Endodermal cell (in vitro differentiated cells): ENCODE results near the gene ELP2. TPM values are rescaled to one million over a fixed set of nuclear protein-coding genes. Genes with fewer than 3 reads are reported as not detected.

Source experiments
- DNase-seq: peaks from one replicate; pipeline ENCODE4 v3.0.0-alpha.2; 2017
- H3K27ac ChIP-seq: 2 replicates; pipeline ENCODE4 v1.5.1; 2013; ENCODE audit warnings: mild to moderate bottlenecking, low read depth, low read length, moderate library complexity
- H3K27me3 ChIP-seq: 2 replicates; pipeline ENCODE4 v1.6.1; 2013; ENCODE audit warnings: mild to moderate bottlenecking, low read length, moderate library complexity; ENCODE audit not compliant: insufficient read depth, control insufficient read depth, poor library complexity, severe bottlenecking
- H3K36me3 ChIP-seq: 2 replicates; pipeline ENCODE4 v1.7.0; 2013; ENCODE audit warnings: mild to moderate bottlenecking, low read length, moderate library complexity; ENCODE audit not compliant: control insufficient read depth, insufficient read depth
- H3K4me1 ChIP-seq: one replicate; pipeline ENCODE4 v1.7.0; 2013; ENCODE audit warnings: low read length; ENCODE audit not compliant: control insufficient read depth, insufficient read depth
- H3K4me3 ChIP-seq: 2 replicates; pipeline ENCODE4 v1.5.1; 2013; ENCODE audit warnings: mild to moderate bottlenecking, low read length, moderate library complexity
- H3K9ac ChIP-seq: 2 replicates; pipeline ENCODE4 v1.6.1; 2013; ENCODE audit warnings: mild to moderate bottlenecking, low read length, moderate library complexity; ENCODE audit not compliant: poor library complexity, severe bottlenecking; ENCODE audit errors: extremely low read depth
- H3K9me3 ChIP-seq: 2 replicates; pipeline ENCODE4 v1.6.1; 2013; ENCODE audit warnings: mild to moderate bottlenecking, low read length, moderate library complexity; ENCODE audit not compliant: control insufficient read depth
- H3K27ac Mint-ChIP-seq: 2 replicates; pipeline ENCODE4 v1.8.0; 2020; ENCODE audit warnings: mixed read lengths
- H3K27me3 Mint-ChIP-seq: 2 replicates; pipeline ENCODE4 v1.8.0; 2021; ENCODE audit warnings: mild to moderate bottlenecking, mixed read lengths; ENCODE audit not compliant: insufficient read depth
- H3K36me3 Mint-ChIP-seq: 2 replicates; pipeline ENCODE4 v1.8.0; 2020; ENCODE audit warnings: low read depth, mixed read lengths
- H3K4me1 Mint-ChIP-seq: 2 replicates; pipeline ENCODE4 v1.8.0; 2020; ENCODE audit warnings: mixed read lengths
- H3K4me3 Mint-ChIP-seq: 2 replicates; pipeline ENCODE4 v1.8.0; 2020; ENCODE audit warnings: mild to moderate bottlenecking, moderate library complexity, mixed read lengths
- H3K9me3 Mint-ChIP-seq: 2 replicates; pipeline ENCODE4 v1.8.0; 2020; ENCODE audit warnings: mild to moderate bottlenecking, mixed read lengths
- WGBS, 2 experiments: methylation state at CpG; one replicate each; pipeline versions ENCODE4 v1.1.5 to v1.1.7; 2013; ENCODE audit warnings: missing lambda C conversion rate in 2 of 2, mixed read lengths in 1 of 2; ENCODE audit not compliant: insufficient coverage in 1 of 2, insufficient read length in 1 of 2; 5-methylcytosine and 5-hydroxymethylcytosine counted together
- total RNA-seq, 2 donors: library from RNA; stranded (reverse); fragmentation: NEBNext Ultra II Directional in 1 of 2; extraction: Animal tissue kit (Norgen Biotek cat#: 25700) in 1 of 2; gene quantifications; 2 replicates in 1 of 2; 3 replicates in 1 of 2; pipeline ENCODE4 v1.2.1, GENCODE V29; 2021
- TF ChIP-seq, protein P1 (sequence below): fragments of 200-600 bp; sonication (generic); conservative IDR thresholded peaks from 2 replicates; pipeline ENCODE4 v1.5.0; 2021; ENCODE audit warnings: antibody characterized with exemption, mild to moderate bottlenecking

Gene ELP2
- total RNA-seq, 2 donors from 2014 or later = 125 to 129 TPM

DNA sequence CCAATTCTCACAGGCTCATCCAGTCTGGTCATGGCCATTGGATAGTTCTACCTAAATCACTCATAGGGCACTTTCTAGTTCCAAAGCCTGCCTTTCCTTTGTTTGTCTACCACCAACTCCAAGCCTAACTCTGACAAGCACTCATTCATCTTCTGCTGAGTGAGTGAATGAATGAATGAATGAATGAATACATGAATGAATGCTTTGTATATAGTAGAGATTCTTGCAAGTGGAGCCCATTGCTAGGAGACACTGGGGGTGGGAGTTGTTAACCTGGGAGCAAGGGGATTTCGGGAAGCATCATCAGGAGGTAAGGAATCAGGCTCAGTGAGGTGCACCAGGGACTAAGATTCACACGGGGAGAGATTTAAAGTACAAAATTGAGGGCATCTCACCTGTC lies 54.3 kb downstream of the ELP2 start:
- Mint-ChIP-seq H3K4me1 (peaks cover 9% of the 10 kb centered on the region), H3K27me3 (peaks cover 59% of the 10 kb centered on the region), H3K27ac (no peak overlapping the region), H3K36me3 (no peaks in the 10 kb centered on the region), H3K4me3 (no peak overlapping the region), H3K9me3 (no peaks in the 10 kb centered on the region)
- peaks cover 61% of the 10 kb centered on the region for H3K27me3 ChIP-seq
- no peak overlapping the region for H3K4me3 ChIP-seq
- DNase-seq = no peak
- H3K36me3 ChIP-seq = no peaks in the 10 kb centered on the region
- TF ChIP-seq, protein P1, sequence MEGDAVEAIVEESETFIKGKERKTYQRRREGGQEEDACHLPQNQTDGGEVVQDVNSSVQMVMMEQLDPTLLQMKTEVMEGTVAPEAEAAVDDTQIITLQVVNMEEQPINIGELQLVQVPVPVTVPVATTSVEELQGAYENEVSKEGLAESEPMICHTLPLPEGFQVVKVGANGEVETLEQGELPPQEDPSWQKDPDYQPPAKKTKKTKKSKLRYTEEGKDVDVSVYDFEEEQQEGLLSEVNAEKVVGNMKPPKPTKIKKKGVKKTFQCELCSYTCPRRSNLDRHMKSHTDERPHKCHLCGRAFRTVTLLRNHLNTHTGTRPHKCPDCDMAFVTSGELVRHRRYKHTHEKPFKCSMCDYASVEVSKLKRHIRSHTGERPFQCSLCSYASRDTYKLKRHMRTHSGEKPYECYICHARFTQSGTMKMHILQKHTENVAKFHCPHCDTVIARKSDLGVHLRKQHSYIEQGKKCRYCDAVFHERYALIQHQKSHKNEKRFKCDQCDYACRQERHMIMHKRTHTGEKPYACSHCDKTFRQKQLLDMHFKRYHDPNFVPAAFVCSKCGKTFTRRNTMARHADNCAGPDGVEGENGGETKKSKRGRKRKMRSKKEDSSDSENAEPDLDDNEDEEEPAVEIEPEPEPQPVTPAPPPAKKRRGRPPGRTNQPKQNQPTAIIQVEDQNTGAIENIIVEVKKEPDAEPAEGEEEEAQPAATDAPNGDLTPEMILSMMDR = no peak
- 78 to 83% methylated on average over 1 to 2 of the region's 2 CpGs for WGBS, 2 experiments
- no peaks in the 10 kb centered on the region for H3K9me3 ChIP-seq
- H3K4me1 ChIP-seq = no peaks in the 10 kb centered on the region
- H3K9ac ChIP-seq = no peak overlapping the region
- no peak overlapping the region for H3K27ac ChIP-seq

- DNase-seq = no peak
- Histone ChIP-seq H3K9ac (no peak overlapping the region), H3K4me1 (no peaks in the 10 kb centered on the region), H3K27me3 (peaks cover 72% of the 10 kb centered on the region), H3K4me3 (no peak overlapping the region), H3K36me3 (no peaks in the 10 kb centered on the region), H3K27ac (no peak overlapping the region), H3K9me3 (no peaks in the 10 kb centered on the region)
- WGBS, 2 experiments = 77 to 80% methylated on average over 1 to 3 of the region's 3 CpGs
- no peaks in the 10 kb centered on the region for H3K36me3 Mint-ChIP-seq
- H3K4me3 Mint-ChIP-seq = no peak overlapping the region
- H3K27me3 Mint-ChIP-seq = peaks cover 71% of the 10 kb centered on the region
- H3K9me3 Mint-ChIP-seq = no peaks in the 10 kb centered on the region
- TF ChIP-seq, protein P1 = no peak
- H3K4me1 Mint-ChIP-seq = peaks cover 13% of the 10 kb centered on the region
- H3K27ac Mint-ChIP-seq = no peak overlapping the region
Observed at GRCh38 chr18:36185157-36185556, 55.5 kb downstream of the ELP2 start.

GRCh38 chr18:36185901-36186460 lies 56.3 kb downstream of the ELP2 start:
- no peak for DNase-seq
- Mint-ChIP-seq H3K4me1 (peaks cover 13% of the 10 kb centered on the region), H3K27me3 (peaks cover 74% of the 10 kb centered on the region), H3K27ac (no peak overlapping the region), H3K36me3 (no peaks in the 10 kb centered on the region), H3K4me3 (peak overlapping the region; percentile 65), H3K9me3 (no peaks in the 10 kb centered on the region)
- TF ChIP-seq, protein P1 = no peak
- Histone ChIP-seq H3K9me3 (no peaks in the 10 kb centered on the region), H3K36me3 (no peaks in the 10 kb centered on the region), H3K4me3 (no peak overlapping the region), H3K4me1 (no peaks in the 10 kb centered on the region), H3K27me3 (peaks cover 75% of the 10 kb centered on the region), H3K27ac (no peak overlapping the region), H3K9ac (no peak overlapping the region)
- 85 to 90% methylated on average over 13 to 18 of the region's 18 CpGs for WGBS, 2 experiments
